Keratinocyte (primary cell): ENCODE data around the gene CSF3R. TPM values are rescaled to one million over a fixed set of nuclear protein-coding genes. Genes with fewer than 3 reads are reported as not detected.

Experiments used
- DNase-seq: peaks from one replicate; pipeline ENCODE4 v3.0.0-alpha.2; 2011; ENCODE audit warnings: low read depth, missing footprints, low spot score
- FAIRE-seq: peaks from 2 replicates; lab custom pipeline; 2011; peaks lifted over from hg19 to GRCh38; lab: Jason Lieb, UNC
- H2AFZ ChIP-seq: 2 replicates; pipeline ENCODE4 v1.6.0; 2012; ENCODE audit warnings: low read length, control low read depth, inconsistent platforms; ENCODE audit not compliant: control insufficient read depth
- H3K27ac ChIP-seq: 2 replicates; pipeline ENCODE4 v1.5.1; 2011; ENCODE audit warnings: low read length; ENCODE audit not compliant: control insufficient read depth, insufficient read depth
- H3K27me3 ChIP-seq: 3 replicates; pipeline ENCODE4 v1.6.0; 2011; ENCODE audit warnings: low read length; ENCODE audit not compliant: control insufficient read depth, insufficient read depth; ENCODE audit errors: extremely low read depth
- H3K36me3 ChIP-seq, 2 experiments: 2 replicates in 1 of 2; 3 replicates in 1 of 2; pipeline ENCODE4 v1.5.1; 2011; ENCODE audit warnings: low read length in 2 of 2, mild to moderate bottlenecking in 1 of 2; ENCODE audit not compliant: control insufficient read depth in 2 of 2, insufficient read depth in 2 of 2; ENCODE audit errors: extremely low read depth in 1 of 2
- H3K4me1 ChIP-seq: 3 replicates; pipeline ENCODE4 v1.5.1; 2011; ENCODE audit warnings: low read length; ENCODE audit not compliant: control insufficient read depth, insufficient read depth; ENCODE audit errors: extremely low read depth
- H3K4me2 ChIP-seq: 3 replicates; pipeline ENCODE4 v1.6.0; 2011; ENCODE audit warnings: low read depth, low read length; ENCODE audit not compliant: control insufficient read depth, insufficient read depth; ENCODE audit errors: extremely low read depth
- H3K4me3 ChIP-seq, 3 experiments: fragments of 200-600 bp in 1 of 3; sonication (generic) in 1 of 3; 2 replicates in 2 of 3; 3 replicates in 1 of 3; pipeline ENCODE4 v1.5.1; 2011 to 2016; ENCODE audit warnings: low read length in 3 of 3, mild to moderate bottlenecking in 3 of 3, control low read depth in 2 of 3, inconsistent platforms in 1 of 3, low read depth in 1 of 3, mixed read lengths in 1 of 3, mixed run types in 1 of 3, moderate library complexity in 1 of 3; ENCODE audit not compliant: control insufficient read depth in 2 of 3, insufficient read depth in 2 of 3; ENCODE audit errors: extremely low read depth in 1 of 3
- H3K79me2 ChIP-seq: 2 replicates; pipeline ENCODE4 v1.6.0; 2012; ENCODE audit warnings: low read length; ENCODE audit not compliant: control insufficient read depth, insufficient read depth
- H3K9ac ChIP-seq: 3 replicates; pipeline ENCODE4 v1.6.0; 2011; ENCODE audit warnings: low read length; ENCODE audit not compliant: control insufficient read depth, insufficient read depth; ENCODE audit errors: extremely low read depth
- H3K9me1 ChIP-seq: 3 replicates; pipeline ENCODE4 v1.6.0; 2011; ENCODE audit warnings: low read length; ENCODE audit not compliant: control insufficient read depth, insufficient read depth; ENCODE audit errors: extremely low read depth
- H3K9me3 ChIP-seq: 2 replicates; pipeline ENCODE4 v1.5.1; 2012; ENCODE audit warnings: low read depth, low read length; ENCODE audit not compliant: control insufficient read depth
- H4K20me1 ChIP-seq: 3 replicates; pipeline ENCODE4 v1.6.0; 2011; ENCODE audit warnings: low read length; ENCODE audit not compliant: control insufficient read depth, insufficient read depth; ENCODE audit errors: extremely low read depth
- EZH2 ChIP-seq: IDR thresholded peaks from one replicate; pipeline ENCODE4 v1.6.1; 2012; ENCODE audit warnings: inconsistent platforms, mild to moderate bottlenecking, low read length, moderate library complexity
- dilution Hi-C: fragments of 300-500 bp; cut with MboI; formaldehyde crosslinking; loops from one replicate; pipeline ENCODE4 v1.7.0; 2020; ENCODE audit warnings: low sequenced_read_pairs; ENCODE audit not compliant: extremely low pct_ligation_motif_present
- polyA plus RNA-seq, 5 experiments: library from polyadenylated mRNA; depleted of rRNA in 3 of 5; stranded (reverse) in 3 of 5; stranded (forward) in 1 of 5; unstranded in 1 of 5; fragments of >200 nt; gene quantifications; 1 replicate in 1 of 5; 2 replicates in 3 of 5; 3 replicates in 1 of 5; pipeline versions ENCODE4 v1.2.1 to v1.2.3, GENCODE V29; 2011 to 2012; ENCODE audit warnings: missing spikeins in 2 of 5, low read depth in 1 of 5, low replicate concordance in 1 of 5
- TF ChIP-seq, protein P1 (sequence below), 3 experiments: IDR thresholded peaks in 1 of 3; conservative IDR thresholded peaks in 1 of 3; optimal IDR thresholded peaks in 1 of 3; 2 replicates in 2 of 3; 3 replicates in 1 of 3; pipeline versions ENCODE3 to v1.5.1; 2011; ENCODE audit warnings: low read length in 3 of 3, mild to moderate bottlenecking in 3 of 3, moderate library complexity in 2 of 3, control low read depth in 1 of 3, inconsistent platforms in 1 of 3; ENCODE audit not compliant: insufficient read depth in 2 of 3; ENCODE audit errors: extremely low read depth in 1 of 3

CSF3R gene
- polyA plus RNA-seq, 1 donor (not counting 4 experiments of a cell fraction or from before 2014, with no cell fraction given), result not detected

DNA sequence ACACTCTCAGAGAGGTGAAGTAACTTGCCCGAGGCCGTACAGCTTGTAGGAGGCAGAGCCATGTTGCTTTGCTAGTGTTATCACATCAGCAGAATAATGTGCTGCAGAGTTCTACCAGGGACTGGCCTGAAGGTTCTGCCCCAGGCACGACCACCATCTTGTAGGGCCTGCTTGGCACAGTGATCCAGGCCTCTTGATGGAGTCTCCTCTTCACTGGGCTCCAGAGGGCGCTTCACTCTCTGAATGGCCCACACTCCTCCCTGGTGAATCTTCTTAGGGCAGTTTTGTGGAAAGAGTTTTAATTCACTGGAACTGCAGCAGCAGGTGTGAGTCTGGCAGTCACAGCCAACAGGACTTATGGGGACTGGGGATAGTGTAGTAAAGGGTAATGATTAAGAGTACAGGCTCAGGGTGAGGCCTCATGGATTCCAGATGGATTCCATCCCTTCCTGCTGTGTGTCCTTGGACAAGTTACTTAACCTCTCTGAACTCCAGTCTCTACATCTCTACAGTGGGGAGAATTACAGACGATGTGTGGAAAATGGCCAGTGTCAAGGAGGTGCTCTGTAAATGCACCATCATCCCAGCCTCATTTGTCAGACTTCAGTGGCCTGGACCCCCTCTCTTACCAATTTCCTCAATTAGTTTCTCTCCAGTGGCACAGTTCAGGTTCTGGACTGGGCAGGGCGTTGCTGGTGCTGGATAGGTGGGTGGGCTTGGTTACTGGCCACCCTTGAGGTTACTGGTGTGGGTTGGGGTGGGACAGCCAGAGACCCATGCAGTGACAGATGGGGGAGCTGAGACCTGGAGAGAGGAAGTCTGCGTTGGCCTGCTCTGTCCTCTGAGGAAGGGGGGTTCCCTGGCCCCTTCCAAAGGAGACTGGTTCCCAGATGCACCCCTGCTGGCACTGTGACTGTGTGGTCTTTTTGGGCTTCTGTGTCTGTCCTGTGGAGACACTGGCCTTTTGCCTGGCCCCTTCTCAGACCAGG lies 45.9 kb upstream of the CSF3R start:
- Histone ChIP-seq H3K27ac (no peak overlapping the region), H3K9me1 (no peaks in the 10 kb centered on the region), H2AFZ (no peak overlapping the region), H3K9me3 (no peaks in the 10 kb centered on the region), H4K20me1 (no peaks in the 10 kb centered on the region), H3K36me3 (no peaks in the 10 kb centered on the region), H3K27me3 (peaks cover 10% of the 10 kb centered on the region), H3K79me2 (no peaks in the 10 kb centered on the region), H3K9ac (no peak overlapping the region), H3K4me3 (no peak overlapping the region), H3K4me2 (no peak overlapping the region), H3K4me1 (no peaks in the 10 kb centered on the region)
- peak; percentile 43 for FAIRE-seq
- TF ChIP-seq, protein P1, sequence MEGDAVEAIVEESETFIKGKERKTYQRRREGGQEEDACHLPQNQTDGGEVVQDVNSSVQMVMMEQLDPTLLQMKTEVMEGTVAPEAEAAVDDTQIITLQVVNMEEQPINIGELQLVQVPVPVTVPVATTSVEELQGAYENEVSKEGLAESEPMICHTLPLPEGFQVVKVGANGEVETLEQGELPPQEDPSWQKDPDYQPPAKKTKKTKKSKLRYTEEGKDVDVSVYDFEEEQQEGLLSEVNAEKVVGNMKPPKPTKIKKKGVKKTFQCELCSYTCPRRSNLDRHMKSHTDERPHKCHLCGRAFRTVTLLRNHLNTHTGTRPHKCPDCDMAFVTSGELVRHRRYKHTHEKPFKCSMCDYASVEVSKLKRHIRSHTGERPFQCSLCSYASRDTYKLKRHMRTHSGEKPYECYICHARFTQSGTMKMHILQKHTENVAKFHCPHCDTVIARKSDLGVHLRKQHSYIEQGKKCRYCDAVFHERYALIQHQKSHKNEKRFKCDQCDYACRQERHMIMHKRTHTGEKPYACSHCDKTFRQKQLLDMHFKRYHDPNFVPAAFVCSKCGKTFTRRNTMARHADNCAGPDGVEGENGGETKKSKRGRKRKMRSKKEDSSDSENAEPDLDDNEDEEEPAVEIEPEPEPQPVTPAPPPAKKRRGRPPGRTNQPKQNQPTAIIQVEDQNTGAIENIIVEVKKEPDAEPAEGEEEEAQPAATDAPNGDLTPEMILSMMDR (optimal IDR thresholded peaks at IDR 0.05 in 1 of 3, IDR thresholded peaks at IDR 0.05 in 1 of 3, conservative IDR thresholded peaks at IDR 0.05 in 1 of 3; ENCODE audit: extremely low read depth in 1 of 3, insufficient read depth in 2 of 3, low read length in 3 of 3), result peak; percentile 8 to 41 (median 36)
- no peak for TF ChIP-seq EZH2
- dilution Hi-C loops, result no loop called here
- DNase-seq, result no peak

GRCh38 chr1:36525166-36525565 lies 42.5 kb upstream of the CSF3R start:
- dilution Hi-C loops, result no loop called here
- Histone ChIP-seq H3K9ac (no peak overlapping the region), H4K20me1 (peaks cover 2% of the 10 kb centered on the region), H3K9me3 (no peaks in the 10 kb centered on the region), H3K79me2 (no peaks in the 10 kb centered on the region), H3K4me3 (no peak overlapping the region), H3K9me1 (no peaks in the 10 kb centered on the region), H3K27ac (no peak overlapping the region), H3K4me1 (no peaks in the 10 kb centered on the region), H3K36me3 (no peaks in the 10 kb centered on the region), H3K4me2 (no peak overlapping the region), H3K27me3 (peaks cover 10% of the 10 kb centered on the region), H2AFZ (no peak overlapping the region)
- TF ChIP-seq EZH2, result no peak
- TF ChIP-seq, protein P1 (optimal IDR thresholded peaks at IDR 0.05 in 1 of 3, IDR thresholded peaks at IDR 0.05 in 1 of 3, conservative IDR thresholded peaks at IDR 0.05 in 1 of 3; ENCODE audit: extremely low read depth in 1 of 3, insufficient read depth in 2 of 3, low read length in 3 of 3), result no peak
- no peak for FAIRE-seq
- no peak for DNase-seq
